Vagina (tissue), 2 donors: ENCODE results near the gene RRP36.

ENCODE experiments used
- POLR2A ChIP-seq, 2 donors: fragments of 450-650 bp; IDR thresholded peaks; one replicate each; pipeline ENCODE4 v1.6.1; 2017; ENCODE audit warnings: antibody characterized with exemption in 2 of 2, mild to moderate bottlenecking in 2 of 2, moderate library complexity in 2 of 2
- POLR2AphosphoS5 ChIP-seq, 2 donors: sonication (generic); formaldehyde crosslinking; IDR thresholded peaks; one replicate each; pipeline ENCODE4 v1.9.0; 2017; ENCODE audit warnings: antibody characterized with exemption in 2 of 2, mild to moderate bottlenecking in 2 of 2, low read depth in 1 of 2; ENCODE audit not compliant: insufficient read depth in 1 of 2
- TF ChIP-seq, protein P1 (sequence below), 3 experiments: fragments of 450-650 bp in 2 of 3; fragments of 200-600 bp in 1 of 3; sonication (generic) in 1 of 3; IDR thresholded peaks; one replicate each; pipeline ENCODE4 v1.5.1; 2017 to 2019; ENCODE audit warnings: antibody characterized with exemption in 3 of 3, mild to moderate bottlenecking in 2 of 3, moderate library complexity in 2 of 3

DNA sequence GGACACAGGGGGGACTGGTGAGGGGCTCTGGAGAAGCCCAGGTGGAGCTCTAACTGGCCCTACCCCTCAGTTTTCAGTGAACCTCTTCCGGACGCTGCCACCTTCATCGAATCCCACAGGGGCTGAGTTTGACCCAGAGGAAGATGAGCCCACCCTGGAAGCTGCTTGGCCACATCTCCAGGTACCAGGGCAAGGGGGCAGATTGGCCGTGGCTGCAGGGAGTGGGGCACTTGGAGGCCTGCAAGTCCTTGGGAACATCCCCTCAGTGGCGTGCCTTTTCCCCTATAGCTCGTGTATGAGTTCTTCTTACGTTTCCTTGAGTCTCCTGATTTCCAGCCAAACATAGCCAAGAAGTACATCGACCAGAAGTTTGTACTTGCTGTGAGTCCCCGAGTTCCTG lies 14.3 kb upstream of the RRP36 start:
- TF ChIP-seq POLR2AphosphoS5 (IDR thresholded peaks at IDR 0.05; ENCODE audit: insufficient read depth in 1 of 2, low read depth in 1 of 2) (no peak), POLR2A (IDR thresholded peaks at IDR 0.05) (no peak)
- TF ChIP-seq, protein P1, sequence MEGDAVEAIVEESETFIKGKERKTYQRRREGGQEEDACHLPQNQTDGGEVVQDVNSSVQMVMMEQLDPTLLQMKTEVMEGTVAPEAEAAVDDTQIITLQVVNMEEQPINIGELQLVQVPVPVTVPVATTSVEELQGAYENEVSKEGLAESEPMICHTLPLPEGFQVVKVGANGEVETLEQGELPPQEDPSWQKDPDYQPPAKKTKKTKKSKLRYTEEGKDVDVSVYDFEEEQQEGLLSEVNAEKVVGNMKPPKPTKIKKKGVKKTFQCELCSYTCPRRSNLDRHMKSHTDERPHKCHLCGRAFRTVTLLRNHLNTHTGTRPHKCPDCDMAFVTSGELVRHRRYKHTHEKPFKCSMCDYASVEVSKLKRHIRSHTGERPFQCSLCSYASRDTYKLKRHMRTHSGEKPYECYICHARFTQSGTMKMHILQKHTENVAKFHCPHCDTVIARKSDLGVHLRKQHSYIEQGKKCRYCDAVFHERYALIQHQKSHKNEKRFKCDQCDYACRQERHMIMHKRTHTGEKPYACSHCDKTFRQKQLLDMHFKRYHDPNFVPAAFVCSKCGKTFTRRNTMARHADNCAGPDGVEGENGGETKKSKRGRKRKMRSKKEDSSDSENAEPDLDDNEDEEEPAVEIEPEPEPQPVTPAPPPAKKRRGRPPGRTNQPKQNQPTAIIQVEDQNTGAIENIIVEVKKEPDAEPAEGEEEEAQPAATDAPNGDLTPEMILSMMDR (IDR thresholded peaks at IDR 0.05) = no peak
